Mononuclear cell (primary cell): ENCODE data around the gene FCHO1. TPM values are rescaled to one million over a fixed set of nuclear protein-coding genes. Genes with fewer than 3 reads are reported as not detected.

Experiments used
- H3K27me3 ChIP-seq: 2 replicates; pipeline ENCODE4 v1.6.0; 2011; ENCODE audit warnings: low read length, control low read depth; ENCODE audit not compliant: insufficient read depth
- H3K4me1 ChIP-seq: 2 replicates; pipeline ENCODE4 v1.5.1; 2011; ENCODE audit warnings: mild to moderate bottlenecking, low read length, control low read depth; ENCODE audit not compliant: insufficient read depth
- H3K4me3 ChIP-seq: 2 replicates; pipeline ENCODE4 v1.5.1; 2011; ENCODE audit warnings: mild to moderate bottlenecking, low read length, moderate library complexity
- H3K9me3 ChIP-seq: 2 replicates; pipeline ENCODE4 v1.5.1; 2011; ENCODE audit warnings: low read depth, mild to moderate bottlenecking, control low read depth, low read length
- total RNA-seq: library from RNA; depleted of rRNA; stranded (reverse); fragments of >200 nt; gene quantifications from one replicate; pipeline ENCODE4 v1.2.3, GENCODE V29; 2012

The FCHO1 gene
- total RNA-seq, 1 donor = 24.1 TPM

DNA sequence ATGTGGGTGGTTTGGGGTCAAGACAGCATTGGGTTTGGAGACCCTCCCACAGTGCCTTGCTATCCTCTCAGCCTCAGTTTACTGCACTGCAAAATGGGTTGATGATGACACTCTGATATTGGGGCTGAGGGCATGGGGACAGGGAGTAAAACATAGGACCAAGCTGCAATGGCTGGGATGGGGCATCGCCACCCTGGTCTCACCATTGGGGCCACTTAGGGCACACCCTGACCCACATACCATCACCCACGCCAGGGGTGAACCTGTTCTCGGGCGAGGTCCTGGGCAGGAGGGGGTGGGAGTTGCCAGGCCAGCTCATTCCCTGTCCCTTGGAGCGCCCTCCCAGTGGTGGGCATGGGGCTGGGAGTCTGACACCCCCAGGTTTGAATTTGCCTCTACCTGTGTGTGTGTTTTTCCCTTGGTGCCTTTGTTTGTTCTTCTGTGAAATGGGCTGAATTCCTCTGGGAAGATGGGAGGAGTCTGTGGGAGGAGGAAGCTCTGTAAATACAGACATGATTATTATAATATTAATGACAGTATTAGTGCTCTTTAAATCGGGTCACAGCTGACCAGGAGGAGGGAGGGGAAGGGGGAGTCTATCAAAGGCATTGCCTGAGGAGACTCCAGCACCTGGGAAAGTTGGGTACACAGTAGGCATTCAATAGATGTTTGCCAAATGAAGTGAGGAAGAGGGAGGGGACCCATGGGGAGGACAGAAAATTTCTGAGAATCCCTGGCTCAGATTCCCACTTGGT is 2.2 kb upstream of the FCHO1 start:
- Histone ChIP-seq H3K4me1 (peaks cover 70% of the 10 kb centered on the region), H3K4me3 (no peak overlapping the region), H3K27me3 (no peaks in the 10 kb centered on the region), H3K9me3 (no peaks in the 10 kb centered on the region)

DNA sequence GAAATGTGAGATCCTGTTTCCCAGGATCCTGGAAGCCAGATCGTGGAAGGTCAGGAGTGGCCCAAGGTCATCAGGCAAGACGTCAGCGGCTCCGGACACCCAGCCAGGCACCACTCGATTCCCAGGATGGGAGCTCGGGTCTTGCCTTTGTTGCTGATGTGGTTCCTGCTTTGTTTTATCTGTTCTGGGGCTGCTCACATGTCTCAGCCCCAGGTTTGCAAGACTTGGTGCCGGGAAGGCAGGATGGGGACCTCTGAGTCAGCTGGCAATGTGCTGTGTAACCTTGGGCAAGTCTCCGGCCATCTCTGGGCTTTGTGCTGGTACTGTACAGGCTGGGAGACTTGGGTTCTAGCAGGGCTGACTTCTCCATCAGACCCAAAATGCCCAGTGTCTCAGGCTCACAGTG is 1.4 kb upstream of the FCHO1 start:
- Histone ChIP-seq H3K4me1 (peaks cover 75% of the 10 kb centered on the region), H3K4me3 (no peak overlapping the region), H3K27me3 (no peaks in the 10 kb centered on the region), H3K9me3 (no peaks in the 10 kb centered on the region)

DNA sequence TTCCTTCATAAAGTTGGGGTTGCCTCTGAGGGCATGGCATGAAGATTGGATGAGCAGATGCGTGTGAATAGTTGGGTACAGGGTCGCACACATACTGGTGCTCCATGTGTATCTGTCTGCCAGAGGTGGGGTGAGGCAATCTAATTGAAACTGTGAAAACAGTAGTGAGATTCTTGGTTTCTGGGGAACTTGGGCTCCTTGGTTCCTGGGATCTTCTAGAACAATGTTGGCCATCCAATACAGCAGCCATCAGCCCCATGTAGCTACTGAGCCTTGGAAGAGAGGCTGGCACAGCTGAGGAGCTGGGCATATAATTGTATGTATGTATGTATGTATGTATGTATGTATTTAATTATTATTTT is 616 bp downstream of the FCHO1 start:
- no peaks in the 10 kb centered on the region for H3K9me3 ChIP-seq
- no peaks in the 10 kb centered on the region for H3K27me3 ChIP-seq
- peaks cover 94% of the 10 kb centered on the region for H3K4me1 ChIP-seq
- peak overlapping the region; percentile 53 for H3K4me3 ChIP-seq

DNA sequence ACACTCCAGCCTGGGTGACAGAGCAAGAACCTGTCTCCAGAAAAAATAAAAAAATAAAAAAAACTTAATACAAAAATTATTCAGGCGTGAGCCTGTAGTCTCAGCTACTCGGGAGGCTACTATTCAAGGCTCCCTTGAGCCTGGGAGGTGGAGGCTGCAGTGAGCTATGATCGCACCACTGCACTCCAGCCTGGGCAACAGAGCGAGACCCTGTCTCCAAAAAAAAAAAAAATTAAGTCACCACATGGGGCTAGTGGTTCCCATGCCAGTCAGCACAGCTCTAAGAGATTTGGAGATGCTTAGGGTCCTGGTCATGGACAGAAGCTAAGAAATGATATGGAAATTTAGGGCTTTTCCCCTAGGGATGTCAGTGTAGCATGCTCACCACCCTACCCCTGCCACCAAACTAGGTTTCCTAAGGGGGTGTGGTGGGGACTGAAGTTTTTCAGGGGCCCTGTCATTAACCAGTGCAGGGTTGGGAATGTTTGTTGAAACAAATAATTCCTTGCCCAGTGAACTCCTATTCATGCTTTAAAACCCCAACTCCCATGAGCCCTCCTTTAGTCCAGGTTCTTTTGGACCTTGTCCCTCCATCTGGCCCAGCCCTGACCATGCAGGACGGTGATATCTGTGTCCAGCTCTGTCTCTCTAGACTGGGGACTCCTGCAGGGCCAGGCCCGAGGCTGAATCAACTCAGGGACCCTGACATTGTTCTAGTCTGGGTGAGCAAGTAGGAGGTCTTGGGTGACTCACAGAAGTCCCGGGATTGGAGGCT is 1.8 kb downstream of the FCHO1 start:
- Histone ChIP-seq H3K4me3 (no peak overlapping the region), H3K27me3 (no peaks in the 10 kb centered on the region), H3K4me1 (peaks cover 85% of the 10 kb centered on the region), H3K9me3 (no peaks in the 10 kb centered on the region)

DNA sequence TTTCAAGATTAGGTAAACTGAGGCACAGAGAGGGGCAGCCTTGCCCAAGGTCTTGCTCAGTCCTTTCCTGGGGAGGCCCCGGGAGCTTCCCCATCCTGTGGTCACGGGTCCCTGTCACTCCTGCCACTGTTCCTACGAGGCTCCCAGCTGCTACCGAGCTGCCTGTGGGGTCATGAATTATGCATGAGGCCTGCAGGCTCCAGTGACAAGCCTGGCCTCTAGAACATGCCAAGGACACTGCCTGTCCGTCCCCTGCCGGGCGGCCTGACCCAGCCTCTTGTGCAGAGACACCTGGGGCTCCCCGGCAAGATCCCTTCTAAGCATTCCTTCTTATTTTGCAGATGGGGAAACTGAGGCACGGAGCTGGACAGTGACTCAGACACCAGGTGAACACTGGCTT is 2.7 kb downstream of the FCHO1 start:
- Histone ChIP-seq H3K27me3 (no peaks in the 10 kb centered on the region), H3K9me3 (no peaks in the 10 kb centered on the region), H3K4me3 (no peak overlapping the region), H3K4me1 (peaks cover 76% of the 10 kb centered on the region)

DNA sequence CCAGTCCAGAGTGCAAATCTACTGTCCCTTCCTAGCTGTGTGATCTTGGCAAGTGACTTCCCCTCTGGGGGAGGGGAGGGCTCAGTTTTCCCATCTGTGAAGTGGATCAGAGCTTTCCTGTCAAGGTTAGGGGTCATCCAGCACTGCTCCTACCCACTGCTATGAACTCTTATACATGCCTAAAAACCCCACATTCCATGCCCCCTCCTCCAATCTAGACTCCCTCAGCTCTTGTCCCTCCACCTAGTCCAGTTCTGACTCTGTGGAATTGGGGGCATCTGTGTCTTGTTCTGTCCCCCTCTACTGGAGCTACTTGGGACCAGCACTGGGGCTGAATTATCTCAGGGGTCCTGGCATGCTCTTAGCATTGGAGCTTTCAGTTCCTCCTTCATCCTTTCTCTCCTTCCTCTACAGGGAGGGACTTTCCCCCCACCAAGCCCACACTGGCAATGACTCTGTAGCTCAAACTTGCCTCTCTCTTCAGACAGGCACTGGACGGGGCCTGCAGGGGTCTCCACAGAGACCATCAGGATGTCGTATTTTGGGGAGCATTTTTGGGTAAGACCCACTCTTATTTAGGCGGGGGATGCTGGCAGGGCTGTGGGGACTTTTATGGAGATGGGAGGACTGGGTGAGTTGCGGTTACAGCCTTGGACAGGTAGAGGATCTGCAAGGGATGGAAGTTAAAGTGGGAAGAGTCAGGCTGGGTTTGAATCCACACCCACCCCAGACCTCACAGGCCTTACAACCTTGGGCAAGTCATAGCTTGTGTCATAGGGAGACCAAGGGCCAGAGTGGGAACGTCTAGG is 3.6 kb downstream of the FCHO1 start:
- H3K4me3 ChIP-seq = no peak overlapping the region
- no peaks in the 10 kb centered on the region for H3K27me3 ChIP-seq
- peaks cover 68% of the 10 kb centered on the region for H3K4me1 ChIP-seq
- H3K9me3 ChIP-seq = no peaks in the 10 kb centered on the region

DNA sequence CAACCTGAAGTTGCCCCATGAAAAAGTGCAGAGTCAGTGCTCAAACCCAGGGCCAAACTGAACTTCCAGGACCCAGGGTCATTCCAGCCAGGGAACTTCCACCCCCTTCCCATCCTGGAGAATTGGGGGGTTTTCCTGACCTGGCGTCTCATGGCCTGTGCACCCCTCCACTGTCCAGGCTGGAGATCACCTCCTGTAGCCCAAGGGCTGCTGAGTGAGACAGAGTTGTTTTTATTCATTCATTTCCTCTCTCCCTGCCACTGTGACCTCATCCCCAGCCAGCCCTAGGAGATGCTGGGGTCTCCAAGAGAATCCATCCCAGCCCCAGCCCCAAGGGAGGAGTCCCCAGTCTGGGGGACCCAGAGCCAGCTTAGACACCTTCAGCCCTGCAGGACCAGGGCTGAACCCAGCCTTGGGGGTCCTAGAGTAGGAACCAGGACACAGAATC is 4.2 kb downstream of the FCHO1 start:
- Histone ChIP-seq H3K27me3 (no peaks in the 10 kb centered on the region), H3K4me1 (peaks cover 61% of the 10 kb centered on the region), H3K4me3 (no peak overlapping the region), H3K9me3 (no peaks in the 10 kb centered on the region)

DNA sequence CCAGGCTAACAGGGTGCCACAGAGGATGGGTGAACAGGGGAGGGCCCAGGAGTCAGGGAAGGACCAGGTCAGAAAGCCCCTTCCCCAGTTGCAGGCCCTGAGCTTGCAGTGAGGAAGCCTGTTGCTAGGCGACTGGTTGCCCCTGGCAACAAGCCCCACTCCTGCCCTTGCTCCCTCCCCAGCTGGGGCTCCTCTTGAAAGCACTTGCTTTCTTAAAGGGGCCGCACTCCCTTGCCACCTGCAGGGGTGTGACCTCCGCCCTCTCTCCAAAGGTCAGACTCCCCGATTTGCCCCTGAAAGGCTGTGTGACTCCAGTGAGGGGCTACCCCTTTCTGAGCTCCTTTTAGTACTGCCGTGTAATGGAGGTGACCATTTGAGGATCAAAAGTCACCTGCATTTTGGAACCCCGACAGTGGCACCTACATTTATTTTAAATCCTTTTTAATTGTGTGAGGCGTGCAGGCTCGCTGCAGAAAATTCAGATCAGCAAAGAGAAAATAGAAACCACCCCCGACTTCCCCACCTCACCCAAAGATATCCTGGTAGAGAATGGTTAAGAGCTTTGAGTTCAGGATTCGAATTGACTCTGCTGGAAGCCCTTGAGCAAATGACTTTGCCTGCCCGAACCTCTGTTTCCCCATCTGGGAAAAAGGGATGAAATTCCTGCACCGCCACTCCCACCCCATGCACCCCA is 4.8 kb downstream of the FCHO1 start:
- Histone ChIP-seq H3K27me3 (no peaks in the 10 kb centered on the region), H3K4me1 (peaks cover 55% of the 10 kb centered on the region), H3K9me3 (no peaks in the 10 kb centered on the region)

DNA sequence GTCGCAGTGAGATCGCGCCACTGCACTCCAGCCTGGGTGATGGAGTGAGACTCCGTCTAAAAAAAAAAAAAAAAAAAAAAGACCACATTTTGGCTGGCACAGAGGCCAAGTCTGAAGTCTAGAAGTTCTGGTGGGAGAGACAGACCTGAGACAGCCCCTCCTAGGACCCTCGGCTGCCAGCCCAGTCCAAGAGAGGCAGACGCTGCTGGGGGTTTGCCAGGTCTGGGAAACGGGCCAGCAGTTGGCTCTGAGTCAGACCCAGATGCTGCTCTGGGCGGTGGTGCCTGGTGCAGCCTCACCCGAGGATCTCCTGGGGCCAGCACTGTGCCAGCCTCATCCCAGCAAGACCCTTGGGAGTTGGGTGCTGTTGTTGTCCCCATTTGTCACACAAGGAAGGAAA is 5.8 kb downstream of the FCHO1 start:
- Histone ChIP-seq H3K4me1 (peaks cover 45% of the 10 kb centered on the region), H3K27me3 (no peaks in the 10 kb centered on the region), H3K4me3 (no peak overlapping the region), H3K9me3 (no peaks in the 10 kb centered on the region)

More for the DNA sequence above, 4.8 kb downstream of the FCHO1 start:
- no peak overlapping the region for H3K4me3 ChIP-seq

DNA sequence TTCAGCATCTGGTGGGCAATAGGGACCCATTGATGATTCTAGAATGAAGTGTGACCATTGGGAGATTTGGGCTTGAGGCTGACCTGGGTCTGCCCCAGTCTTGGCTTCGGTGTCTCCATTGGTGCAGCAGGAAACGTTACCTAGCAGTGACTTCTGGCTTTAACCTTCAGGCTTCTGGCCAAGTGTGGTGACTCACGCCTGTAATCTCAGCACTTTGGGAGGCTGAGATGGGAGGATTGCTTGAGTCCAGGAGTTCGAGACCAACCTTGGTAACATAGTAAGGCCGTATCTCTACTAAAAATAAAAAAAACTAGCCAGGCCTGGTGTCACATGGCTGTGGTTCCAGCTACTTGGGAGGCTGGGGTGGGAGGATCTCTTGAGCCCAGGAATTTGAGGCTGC is 7.2 kb downstream of the FCHO1 start:
- Histone ChIP-seq H3K27me3 (no peaks in the 10 kb centered on the region), H3K4me3 (no peak overlapping the region)

DNA sequence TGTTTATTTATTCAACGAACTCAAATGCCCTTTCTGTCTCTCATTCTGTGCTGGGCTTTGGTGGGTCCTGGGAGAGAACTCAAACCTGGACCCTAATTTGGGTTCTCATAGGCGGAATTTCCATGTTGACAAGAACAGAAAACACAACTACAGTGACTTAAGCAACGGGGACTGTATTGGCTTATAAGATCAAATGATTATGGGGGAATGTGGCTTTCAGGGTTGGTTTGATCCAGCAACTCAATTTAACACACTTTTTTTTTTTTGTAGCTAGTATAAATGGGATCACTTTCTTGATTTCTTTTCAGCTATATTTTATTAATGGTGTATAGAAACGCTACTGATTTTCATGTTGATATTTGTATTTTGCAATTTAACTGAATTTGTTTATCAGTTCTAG is 9.9 kb downstream of the FCHO1 start:
- peaks cover 20% of the 10 kb centered on the region for H3K4me1 ChIP-seq
- H3K4me3 ChIP-seq = no peak overlapping the region
- H3K27me3 ChIP-seq = no peaks in the 10 kb centered on the region
- no peaks in the 10 kb centered on the region for H3K9me3 ChIP-seq

More for the DNA sequence above, 7.2 kb downstream of the FCHO1 start:
- H3K4me1 ChIP-seq = peaks cover 31% of the 10 kb centered on the region
- H3K9me3 ChIP-seq = no peaks in the 10 kb centered on the region

DNA sequence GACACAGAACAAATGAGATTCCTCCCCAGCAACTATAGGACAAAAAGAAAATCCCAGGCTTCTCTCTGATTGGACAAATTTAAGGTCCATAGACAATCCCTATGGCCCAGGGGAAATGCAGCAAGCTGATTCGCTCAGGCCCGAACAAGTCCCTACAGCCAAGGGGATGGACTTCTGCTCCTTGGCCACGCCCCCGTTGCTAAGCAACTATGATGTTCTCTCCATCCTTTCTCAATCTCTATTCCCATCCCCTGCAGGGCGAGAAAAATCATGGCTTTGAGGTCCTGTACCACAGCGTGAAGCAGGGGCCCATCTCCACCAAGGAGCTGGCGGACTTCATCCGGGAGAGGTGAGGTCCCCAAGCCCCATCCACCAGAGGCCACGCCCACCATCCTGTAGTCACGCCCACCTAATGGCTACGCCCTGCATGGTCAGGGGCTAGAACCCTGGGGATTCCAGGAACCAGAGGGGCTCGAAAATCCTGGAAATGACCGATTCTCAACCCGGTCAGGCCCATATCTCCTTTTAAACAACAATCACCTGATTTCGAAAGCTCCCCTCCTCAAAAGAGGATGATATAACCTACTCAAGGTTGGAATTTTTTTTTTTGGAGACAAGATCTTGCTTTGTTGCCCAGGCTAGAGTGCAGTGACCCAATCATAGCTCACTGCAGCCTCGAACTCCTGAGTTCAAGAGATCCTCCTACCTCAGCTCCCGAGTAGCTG is 11.4 kb downstream of the FCHO1 start:
- peaks cover 19% of the 10 kb centered on the region for H3K4me1 ChIP-seq
- H3K4me3 ChIP-seq = no peak overlapping the region
- H3K27me3 ChIP-seq = no peaks in the 10 kb centered on the region
- no peaks in the 10 kb centered on the region for H3K9me3 ChIP-seq

DNA sequence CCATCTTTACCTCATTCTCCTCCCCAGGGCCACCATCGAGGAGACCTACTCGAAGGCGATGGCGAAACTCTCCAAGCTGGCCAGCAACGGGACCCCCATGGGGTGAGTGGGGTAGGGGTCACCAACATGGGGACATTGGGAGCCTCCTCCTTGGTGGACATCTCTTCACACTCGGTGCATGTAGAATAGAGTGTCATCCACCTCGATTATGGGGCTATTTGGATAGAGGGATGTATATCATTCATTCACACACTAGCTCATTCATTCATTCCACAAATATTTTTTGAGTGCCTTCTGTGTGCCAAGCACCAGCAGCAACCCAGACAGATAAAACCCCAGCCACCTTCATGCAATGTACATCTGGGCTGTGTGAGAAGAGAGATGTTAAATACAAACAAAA is 13.1 kb downstream of the FCHO1 start:
- H3K4me1 ChIP-seq = peaks cover 19% of the 10 kb centered on the region
- H3K4me3 ChIP-seq = no peak overlapping the region
- no peaks in the 10 kb centered on the region for H3K9me3 ChIP-seq
- H3K27me3 ChIP-seq = no peaks in the 10 kb centered on the region

DNA sequence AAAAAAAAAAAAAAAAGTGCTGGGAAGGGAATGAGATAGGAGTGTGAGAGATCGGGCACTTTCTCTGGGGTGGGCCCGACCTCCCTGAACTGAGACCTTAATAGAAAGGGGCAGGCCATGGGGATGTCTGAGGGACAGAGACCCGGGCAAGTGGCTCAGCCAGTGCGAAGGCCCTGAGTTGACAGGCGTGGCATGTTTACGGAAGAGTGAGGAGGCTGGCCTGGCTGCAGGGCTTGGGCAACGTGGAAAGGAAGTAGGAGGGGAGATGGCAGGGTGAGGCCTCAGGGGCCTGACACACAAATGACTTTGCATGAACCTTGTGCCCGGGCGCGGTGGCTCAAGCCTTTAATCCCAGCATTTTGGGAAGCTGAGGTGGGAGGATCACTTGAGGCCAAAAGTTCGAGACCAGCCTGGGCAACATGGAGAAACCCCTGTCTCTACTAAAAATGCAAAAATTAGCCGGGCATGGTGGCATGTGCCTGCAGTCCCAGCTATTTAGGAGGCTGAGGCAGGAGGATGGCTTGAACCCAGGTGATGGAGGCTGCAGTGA is 13.9 kb downstream of the FCHO1 start:
- Histone ChIP-seq H3K27me3 (no peaks in the 10 kb centered on the region), H3K4me1 (peaks cover 19% of the 10 kb centered on the region), H3K9me3 (no peaks in the 10 kb centered on the region), H3K4me3 (no peak overlapping the region)
